ENCODE data around the gene ZNF837. TPM values are rescaled to one million over a fixed set of nuclear protein-coding genes. Genes with fewer than 3 reads are reported as not detected.
A peak's percentile ranks its signal among the peaks of the same experiment; 100 is the strongest.

The ZNF837 gene
- total and polyA plus RNA-seq, 2 of the 13 experiments (the other 11 are each of a cell fraction or from before 2014, with no cell fraction given), result 0.29 to 1.3 TPM

- TF ChIP-seq GMEB2 (CRISPR knock-in tag; IDR thresholded peaks at IDR 0.05; ENCODE audit: low read depth), result peak; percentile 93
- TF ChIP-seq MYC (CRISPR knock-in tag; IDR thresholded peaks at IDR 0.05; ENCODE audit: borderline replicate concordance), result peak; percentile 98
- no peak for TF ChIP-seq ZNF660 (CRISPR knock-in tag; IDR thresholded peaks at IDR 0.05; ENCODE audit: borderline replicate concordance, low read depth)
- TF ChIP-seq SYNCRIP (IDR thresholded peaks at IDR 0.05; ENCODE audit: insufficient read depth, low read depth, low read length), result no peak
- no peak for TF ChIP-seq CENPX (CRISPR knock-in tag; IDR thresholded peaks at IDR 0.05)
- TF ChIP-seq GATAD2A (CRISPR knock-in tag; IDR thresholded peaks at IDR 0.05), result no peak
- TF ChIP-seq ZBTB37 (CRISPR knock-in tag; IDR thresholded peaks at IDR 0.05), result no peak
- no peak for TF ChIP-seq ZNF550 (CRISPR knock-in tag; IDR thresholded peaks at IDR 0.05; ENCODE audit: borderline replicate concordance)
- peak; percentile 34; the same call in 1 of the 2 replicates for TF ChIP-seq TMF1 (CRISPR knock-in tag; IDR thresholded peaks at IDR 0.05; ENCODE audit: low read depth)
- peak; percentile 52; the same call in 1 of the 2 replicates for TF ChIP-seq NFKB2 (CRISPR knock-in tag; IDR thresholded peaks at IDR 0.05; ENCODE audit: borderline replicate concordance)
- TF ChIP-seq AHR (CRISPR knock-in tag; IDR thresholded peaks at IDR 0.05), result no peak; the same call in 1 of the 2 replicates
- TF ChIP-seq ZBTB25 (CRISPR knock-in tag; IDR thresholded peaks at IDR 0.05), result peak; percentile 35; the same call in 1 of the 2 replicates
- no peak for TF ChIP-seq GTF3A (CRISPR knock-in tag; conservative IDR thresholded peaks at IDR 0.05)
- TF ChIP-seq MEF2D (CRISPR knock-in tag; IDR thresholded peaks at IDR 0.05), result peak; percentile 40; the same call in 1 of the 2 replicates
- TF ChIP-seq ZSCAN30 (CRISPR knock-in tag; IDR thresholded peaks at IDR 0.05), result no peak
- TF ChIP-seq KLF9 (CRISPR knock-in tag; IDR thresholded peaks at IDR 0.05; ENCODE audit: low read depth), result no peak
- TF ChIP-seq ZNF136 (CRISPR knock-in tag; IDR thresholded peaks at IDR 0.05; ENCODE audit: low read depth), result no peak
- peak; percentile 67 for TF ChIP-seq NRL (CRISPR knock-in tag; IDR thresholded peaks at IDR 0.05; ENCODE audit: borderline replicate concordance)
- 0 out of 2 replicates have a peak, but pooled peaks have one; percentile 13 for TF ChIP-seq ZNF513 (CRISPR knock-in tag; conservative IDR thresholded peaks at IDR 0.05)
- TF ChIP-seq HNRNPH1 (optimal IDR thresholded peaks at IDR 0.05; ENCODE audit: low read depth, low read length), result no peak
- no peak; the same call in 1 of the 2 replicates for TF ChIP-seq THAP7 (CRISPR knock-in tag; IDR thresholded peaks at IDR 0.05)
- peak; percentile 82; the same call in 1 of the 2 replicates for TF ChIP-seq ZNF709 (CRISPR knock-in tag; IDR thresholded peaks at IDR 0.05)
- TF ChIP-seq ZMAT3 (CRISPR knock-in tag; conservative IDR thresholded peaks at IDR 0.05), result no peak
Measured at GRCh38 chr19:58386576-58387337, 5.9 kb upstream of the ZNF837 start, which contains the start of gene RPS5 (continued).
